Left lung (tissue), 10 donors: ENCODE results near the gene TICRR. TPM values are rescaled to one million over a fixed set of nuclear protein-coding genes. Genes with fewer than 3 reads are reported as not detected.
A peak's percentile ranks its signal among the peaks of the same experiment; 100 is the strongest.

Source experiments
- ATAC-seq: fragments of 200-7000 bp; cut with Tn5 transposase; one replicate; pipeline ENCODE4 v1.9.1; 2020; ENCODE audit warnings: moderate library complexity
- DNase-seq, 4 donors: peaks; one replicate each; pipeline ENCODE4 v3.0.0-alpha.2; 2013 to 2020
- H3K27ac ChIP-seq, 2 donors: fragments of 200-600 bp; sonication (generic) in 1 of 2; one replicate each; pipeline versions ENCODE4 v1.5.0 to v1.8.0; 2020 to 2021
- H3K27me3 ChIP-seq, 2 donors: fragments of 200-600 bp; sonication (generic) in 1 of 2; one replicate each; pipeline versions ENCODE4 v1.5.0 to v1.8.0; 2020 to 2021
- H3K36me3 ChIP-seq, 2 donors: fragments of 200-600 bp; sonication (generic) in 1 of 2; one replicate each; pipeline versions ENCODE4 v1.5.0 to v1.8.0; 2020 to 2021
- H3K4me1 ChIP-seq, 2 donors: fragments of 200-600 bp; one replicate each; pipeline ENCODE4 v1.8.0; 2021
- H3K4me3 ChIP-seq, 2 donors: fragments of 200-600 bp; sonication (generic) in 1 of 2; one replicate each; pipeline versions ENCODE4 v1.5.0 to v1.8.0; 2020 to 2021; ENCODE audit warnings: mild to moderate bottlenecking in 1 of 2
- H3K9me3 ChIP-seq, 2 donors: fragments of 200-600 bp; sonication (generic) in 1 of 2; one replicate each; pipeline versions ENCODE4 v1.5.0 to v1.8.0; 2020 to 2021
- CTCF ChIP-seq, 2 donors: fragments of 200-600 bp; sonication (generic) in 1 of 2; IDR thresholded peaks; one replicate each; pipeline versions ENCODE4 v1.5.0 to v1.8.0; 2021; ENCODE audit warnings: antibody characterized with exemption in 2 of 2
- intact Hi-C, 2 donors: fragments of 100-400 bp; cut with DNase I; formaldehyde crosslinking; loops; one replicate each; pipeline versions ENCODE4 v1.11.2 to v1.14.2; 2022
- polyA plus RNA-seq, 6 donors: library from polyadenylated mRNA; unstranded; fragments of 120-200 nt; gene quantifications; one replicate each; pipeline ENCODE4 v1.2.1, GENCODE V29; 2013; ENCODE audit not compliant: insufficient read length in 6 of 6
- total RNA-seq, 2 donors: library from RNA; stranded (reverse); fragmentation: NEBNext Ultra II Directional; extraction: Animal tissue kit (Norgen Biotek cat#: 25700); gene quantifications; one replicate each; pipeline ENCODE4 v1.2.1, GENCODE V29; 2021
- donor health status: DM: no; HTN: yes; CAD: no.
- donor health status: DM: no; HTN: no; CAD: no.

The TICRR gene
- total and polyA plus RNA-seq, 8 donors, result 1.7 to 17.7 (median 10.2) TPM

GRCh38 chr15:89664441-89665350, 89.4 kb downstream of the TICRR start:
- Histone ChIP-seq H3K4me3 (peak overlapping the region; percentile 31 to 38), H3K27ac (peak overlapping the region; percentile 55 to 72), H3K9me3 (no peaks in the 10 kb centered on the region), H3K36me3 (no peaks in the 10 kb centered on the region), H3K27me3 (peaks cover 0 to 20% of the 10 kb centered on the region in 2 donors), H3K4me1 (peaks cover 3 to 9% of the 10 kb centered on the region in 2 donors)
- no peak for ATAC-seq
- DNase-seq, result no peak
- intact Hi-C loops, result no loop called here
- no peak for TF ChIP-seq CTCF (IDR thresholded peaks at IDR 0.05)

- intact Hi-C loops, result no loop called here
- Histone ChIP-seq H3K9me3 (no peaks in the 10 kb centered on the region), H3K4me1 (peaks cover 3 to 9% of the 10 kb centered on the region in 2 donors), H3K27ac (peak overlapping the region; percentile 55 to 72), H3K36me3 (no peaks in the 10 kb centered on the region), H3K4me3 (peak overlapping the region; percentile 31 to 38), H3K27me3 (peaks cover 0 to 20% of the 10 kb centered on the region in 2 donors)
- TF ChIP-seq CTCF (IDR thresholded peaks at IDR 0.05), result no peak
- peak; percentile 51 to 88 (median 72) for DNase-seq
- ATAC-seq, result peak; percentile 73
Observed at GRCh38 chr15:89665449-89666181, 90.3 kb downstream of the TICRR start.

- Histone ChIP-seq H3K4me3 (peak overlapping the region in 1 of 2 donors; percentile 38), H3K9me3 (no peaks in the 10 kb centered on the region), H3K4me1 (peaks cover 3 to 9% of the 10 kb centered on the region in 2 donors), H3K27me3 (peaks cover 0 to 20% of the 10 kb centered on the region in 2 donors), H3K36me3 (no peaks in the 10 kb centered on the region), H3K27ac (peak overlapping the region in 1 of 2 donors; percentile 72)
- intact Hi-C loops, result no loop called here
- TF ChIP-seq CTCF (IDR thresholded peaks at IDR 0.05), result no peak
- DNase-seq (no peak), ATAC-seq (peak; percentile 8)
Observed at GRCh38 chr15:89666184-89666857, 91.1 kb downstream of the TICRR start.

GRCh38 chr15:89666858-89667705, 91.8 kb downstream of the TICRR start:
- ATAC-seq (no peak), DNase-seq (no peak)

More at GRCh38 chr15:89666858-89667705, 91.8 kb downstream of the TICRR start:
- Histone ChIP-seq H3K36me3 (no peaks in the 10 kb centered on the region), H3K9me3 (no peaks in the 10 kb centered on the region), H3K4me1 (peaks cover 3 to 9% of the 10 kb centered on the region in 2 donors), H3K4me3 (no peak overlapping the region), H3K27me3 (peaks cover 0 to 20% of the 10 kb centered on the region in 2 donors), H3K27ac (no peak overlapping the region)
- no peak for TF ChIP-seq CTCF (IDR thresholded peaks at IDR 0.05)
- intact Hi-C loops, result no loop called here
